Putamen (tissue), 1 donor: ENCODE measurements around the gene JMJD1C.

Experiments
- DNase-seq: peaks from one replicate; pipeline ENCODE4 v3.0.0-alpha.2; 2016; ENCODE audit warnings: low spot score

The JMJD1C gene

GRCh38 chr10:63438506-63439498 is 27.0 kb downstream of the JMJD1C start:
- DNase-seq = no peak

GRCh38 chr10:63437116-63437949 is 28.4 kb downstream of the JMJD1C start:
- DNase-seq = no peak

GRCh38 chr10:63436225-63436624 is 29.6 kb downstream of the JMJD1C start:
- no peak for DNase-seq

GRCh38 chr10:63434866-63435854 is 30.6 kb downstream of the JMJD1C start:
- no peak for DNase-seq

- no peak for DNase-seq
Observed at GRCh38 chr10:63431962-63432797, 33.6 kb downstream of the JMJD1C start.

GRCh38 chr10:63430999-63431356 is 34.8 kb downstream of the JMJD1C start:
- DNase-seq = no peak

- no peak for DNase-seq
Observed at GRCh38 chr10:63430091-63430998, 35.4 kb downstream of the JMJD1C start.

- no peak for DNase-seq
Observed at GRCh38 chr10:63429281-63429680, 36.5 kb downstream of the JMJD1C start.

- no peak for DNase-seq
Observed at GRCh38 chr10:63427013-63427412, 38.8 kb downstream of the JMJD1C start.

- no peak for DNase-seq
Observed at GRCh38 chr10:63425512-63425911, 40.3 kb downstream of the JMJD1C start.

GRCh38 chr10:63424576-63424975 is 41.2 kb downstream of the JMJD1C start:
- DNase-seq = no peak

GRCh38 chr10:63423494-63423893 is 42.3 kb downstream of the JMJD1C start:
- DNase-seq = no peak

GRCh38 chr10:63421591-63421990 is 44.2 kb downstream of the JMJD1C start:
- DNase-seq = no peak

- no peak for DNase-seq
Observed at GRCh38 chr10:63416376-63416775, 49.4 kb downstream of the JMJD1C start.

GRCh38 chr10:63415640-63416244 is 50.0 kb downstream of the JMJD1C start:
- no peak for DNase-seq

GRCh38 chr10:63414481-63415260 is 51.1 kb downstream of the JMJD1C start:
- DNase-seq = no peak

GRCh38 chr10:63413429-63413828 is 52.3 kb downstream of the JMJD1C start:
- DNase-seq = no peak

GRCh38 chr10:63412304-63412703 is 53.5 kb downstream of the JMJD1C start:
- DNase-seq = no peak
